LNCAP (cell line): ENCODE measurements around the gene DCC.

Source experiments
- TF ChIP-seq, protein P1 (sequence below): fragments of 450-650 bp; IDR thresholded peaks from 2 replicates; pipeline ENCODE4 v1.5.1; 2017; ENCODE audit warnings: mild to moderate bottlenecking

The DCC gene

DNA sequence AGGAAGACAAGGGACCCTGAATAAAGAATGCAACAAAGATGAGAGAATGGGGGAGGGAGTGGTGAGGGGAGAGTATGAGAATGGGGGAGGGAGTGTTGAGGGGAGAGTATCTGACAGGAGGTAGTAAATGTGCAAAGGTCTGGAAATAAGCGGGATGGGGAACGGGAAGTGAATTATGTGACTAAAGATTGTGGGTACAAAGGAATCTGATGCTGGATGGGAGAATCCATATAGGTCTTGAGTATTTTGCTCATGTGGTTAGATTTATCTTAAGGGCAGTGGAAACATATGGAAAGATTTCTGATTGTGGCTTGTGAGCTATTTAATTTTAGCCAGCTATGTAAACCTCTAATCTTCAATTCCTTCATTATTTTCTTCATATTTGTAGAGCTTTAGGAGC lies 593.4 kb downstream of the DCC start:
- TF ChIP-seq, protein P1, sequence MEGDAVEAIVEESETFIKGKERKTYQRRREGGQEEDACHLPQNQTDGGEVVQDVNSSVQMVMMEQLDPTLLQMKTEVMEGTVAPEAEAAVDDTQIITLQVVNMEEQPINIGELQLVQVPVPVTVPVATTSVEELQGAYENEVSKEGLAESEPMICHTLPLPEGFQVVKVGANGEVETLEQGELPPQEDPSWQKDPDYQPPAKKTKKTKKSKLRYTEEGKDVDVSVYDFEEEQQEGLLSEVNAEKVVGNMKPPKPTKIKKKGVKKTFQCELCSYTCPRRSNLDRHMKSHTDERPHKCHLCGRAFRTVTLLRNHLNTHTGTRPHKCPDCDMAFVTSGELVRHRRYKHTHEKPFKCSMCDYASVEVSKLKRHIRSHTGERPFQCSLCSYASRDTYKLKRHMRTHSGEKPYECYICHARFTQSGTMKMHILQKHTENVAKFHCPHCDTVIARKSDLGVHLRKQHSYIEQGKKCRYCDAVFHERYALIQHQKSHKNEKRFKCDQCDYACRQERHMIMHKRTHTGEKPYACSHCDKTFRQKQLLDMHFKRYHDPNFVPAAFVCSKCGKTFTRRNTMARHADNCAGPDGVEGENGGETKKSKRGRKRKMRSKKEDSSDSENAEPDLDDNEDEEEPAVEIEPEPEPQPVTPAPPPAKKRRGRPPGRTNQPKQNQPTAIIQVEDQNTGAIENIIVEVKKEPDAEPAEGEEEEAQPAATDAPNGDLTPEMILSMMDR, result no peak

DNA sequence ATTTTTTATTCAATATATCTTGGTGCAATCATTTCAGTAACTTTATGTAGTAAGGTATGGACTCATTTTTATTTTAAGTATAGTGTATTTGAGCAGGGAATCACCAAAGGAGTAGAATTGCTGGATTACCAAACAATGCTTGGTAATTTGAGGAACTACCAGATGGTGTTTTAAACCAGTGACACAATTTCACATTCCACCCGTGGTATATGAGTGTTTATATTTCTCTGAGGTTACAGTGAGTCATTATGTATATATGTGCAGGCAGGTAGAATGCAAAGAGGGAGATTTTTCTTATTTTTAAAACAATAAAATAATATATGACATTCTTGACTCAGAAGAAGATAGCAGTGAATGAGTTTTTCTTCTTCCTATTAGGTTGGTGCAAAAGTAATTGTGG lies 596.9 kb downstream of the DCC start:
- TF ChIP-seq, protein P1, result no peak

DNA sequence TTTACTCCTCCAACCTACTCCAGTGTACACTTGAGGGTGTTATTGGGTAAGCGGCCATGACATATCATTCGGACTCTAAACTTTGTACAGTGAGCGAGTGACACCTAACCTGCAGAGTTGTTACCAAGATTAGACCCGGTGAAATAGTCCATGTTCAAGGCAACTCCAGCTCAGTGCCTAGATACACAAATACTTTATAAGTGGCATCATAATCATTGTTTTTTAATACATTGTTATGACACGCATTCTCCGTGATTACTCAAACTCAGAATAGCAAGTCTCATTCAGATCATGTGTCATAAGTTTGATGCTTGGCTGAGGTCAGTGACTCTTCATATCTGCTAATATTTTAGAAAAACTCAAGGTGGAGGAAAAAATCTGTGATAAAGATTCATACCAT lies 597.8 kb downstream of the DCC start:
- TF ChIP-seq, protein P1, result no peak

DNA sequence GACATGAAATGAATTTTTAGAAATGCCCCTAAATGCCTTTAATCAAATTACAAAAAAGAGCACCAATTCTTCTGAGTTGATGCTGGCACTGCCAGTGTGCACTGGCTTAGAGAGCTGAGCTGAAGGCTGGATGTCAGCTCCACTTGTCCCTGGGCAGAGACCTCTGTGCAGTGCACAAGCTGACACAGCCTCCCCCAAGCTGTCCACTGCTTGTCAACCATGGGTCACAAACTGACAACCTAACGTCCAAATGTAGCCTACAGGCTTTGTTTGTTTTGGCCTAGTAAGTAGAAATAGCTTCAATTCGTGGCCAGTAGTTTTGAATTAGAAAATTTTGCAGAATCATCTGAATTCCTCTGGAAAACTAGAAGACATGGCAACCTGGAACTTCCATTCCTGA lies 605.6 kb downstream of the DCC start:
- TF ChIP-seq, protein P1, result no peak

DNA sequence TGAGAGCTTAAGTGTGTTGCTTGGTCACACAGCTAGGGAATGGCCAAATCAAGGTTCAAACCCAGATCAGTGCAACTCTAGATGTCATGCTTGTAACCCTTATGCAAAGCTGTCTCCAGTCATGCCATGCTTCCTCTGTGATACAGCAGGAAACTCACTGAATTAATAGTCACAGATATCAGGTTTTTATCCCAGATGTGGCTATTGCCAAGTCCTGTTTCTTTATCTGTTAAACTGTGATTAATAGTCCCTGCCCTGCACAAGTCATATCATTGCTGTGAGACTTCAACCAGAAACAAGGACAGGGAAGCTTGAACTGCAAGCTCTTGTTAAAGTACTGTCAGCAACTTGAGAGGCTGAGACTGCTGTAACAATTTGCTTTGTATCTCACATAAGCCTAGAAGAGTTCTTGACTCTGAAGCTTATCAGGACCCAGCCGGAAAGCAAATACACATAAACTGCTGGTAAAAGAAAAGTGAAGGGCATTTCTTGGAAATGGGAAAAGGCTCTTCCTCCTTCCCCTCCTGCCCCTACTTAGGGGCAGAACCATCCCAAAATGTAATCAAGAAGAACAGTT lies 609.0 kb downstream of the DCC start:
- TF ChIP-seq, protein P1, result no peak

DNA sequence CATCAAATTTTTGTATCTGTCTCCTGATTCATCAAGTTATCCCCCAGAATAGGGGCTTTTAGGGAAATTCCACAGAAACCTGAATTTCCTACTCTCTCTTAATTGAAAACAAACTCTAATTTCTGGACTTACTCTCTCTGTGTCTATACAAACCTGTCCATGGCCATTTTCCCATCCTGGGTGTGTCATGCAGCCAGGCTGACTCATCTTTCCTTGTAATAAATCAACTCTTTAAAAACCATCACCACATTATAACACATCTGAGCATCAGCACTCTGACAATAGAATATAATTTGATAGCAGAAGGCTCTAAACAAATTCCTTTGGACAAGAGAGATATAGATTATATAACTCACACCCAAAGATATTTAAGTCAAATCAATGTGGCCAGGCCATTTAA lies 610.2 kb downstream of the DCC start:
- TF ChIP-seq, protein P1, result no peak

DNA sequence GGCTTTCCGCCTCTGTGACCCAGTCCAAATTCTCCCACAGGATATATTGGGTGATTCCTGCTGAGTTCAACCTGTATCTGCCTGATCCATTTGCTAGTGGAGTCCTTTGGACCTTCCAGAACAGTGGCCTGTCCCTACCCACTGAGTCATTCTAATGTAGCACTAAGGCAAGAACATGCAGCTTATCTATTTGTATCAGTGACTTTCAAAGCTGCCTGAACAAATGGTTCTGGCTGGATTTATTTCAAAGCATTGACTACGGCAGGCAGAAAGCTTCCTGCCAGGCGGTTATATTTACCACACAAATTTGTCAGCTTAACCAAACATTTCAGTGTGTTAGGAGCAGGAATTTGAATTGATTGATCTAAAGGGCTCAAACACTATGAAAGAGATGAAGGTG lies 613.4 kb downstream of the DCC start:
- TF ChIP-seq, protein P1, result no peak

DNA sequence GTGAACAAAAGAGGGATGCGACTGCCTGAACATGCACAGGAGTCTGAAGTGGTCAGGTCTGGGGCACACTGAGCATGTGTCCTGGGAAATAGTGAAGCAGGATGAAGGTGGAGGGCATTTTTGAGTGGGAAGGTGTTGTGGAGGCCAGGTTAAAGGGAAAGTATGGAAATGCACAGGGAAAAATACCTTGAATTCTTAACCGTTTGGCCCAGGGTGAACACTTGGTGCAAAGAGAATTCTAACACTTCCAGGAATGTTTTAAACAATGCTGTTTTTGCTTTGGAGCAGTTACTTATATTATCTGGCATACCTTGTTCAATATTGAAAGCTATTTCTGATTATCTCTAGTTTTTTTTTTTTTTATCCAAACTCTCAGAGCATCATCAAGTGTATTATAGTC lies 623.5 kb downstream of the DCC start:
- TF ChIP-seq, protein P1, result no peak
